GM23248 (cell line): Measurements from ENCODE around the gene RAI1. TPM values are rescaled to one million over a fixed set of nuclear protein-coding genes. Genes with fewer than 3 reads are reported as not detected.
A peak's percentile ranks its signal among the peaks of the same experiment; 100 is the strongest.

ENCODE experiments used
- DNase-seq: peaks from one replicate; pipeline ENCODE4 v3.0.0-alpha.2; 2015
- H2AFZ ChIP-seq: fragments of 200-600 bp; sonication (generic); 2 replicates; pipeline ENCODE4 v1.6.1; 2016; ENCODE audit warnings: antibody characterized with exemption
- H3F3A ChIP-seq: fragments of 200-600 bp; sonication (generic); 2 replicates; pipeline ENCODE4 v1.6.1; 2016; ENCODE audit warnings: mild to moderate bottlenecking, antibody characterized with exemption, mixed run types; ENCODE audit not compliant: insufficient read depth
- H3K27ac ChIP-seq: fragments of 200-600 bp; sonication (generic); 2 replicates; pipeline ENCODE4 v1.5.1; 2016; ENCODE audit warnings: mild to moderate bottlenecking
- H3K27me3 ChIP-seq: fragments of 200-600 bp; sonication (generic); replicated peaks from 2 replicates; pipeline ENCODE4 v1.6.1; 2016; ENCODE audit warnings: mild to moderate bottlenecking; ENCODE audit not compliant: insufficient read depth
- H3K36me3 ChIP-seq: fragments of 200-600 bp; sonication (generic); 2 replicates; pipeline ENCODE4 v1.6.1; 2016; ENCODE audit warnings: low read depth, mild to moderate bottlenecking
- H3K4me1 ChIP-seq: fragments of 200-600 bp; sonication (generic); 2 replicates; pipeline ENCODE4 v1.6.1; 2016; ENCODE audit warnings: mild to moderate bottlenecking; ENCODE audit not compliant: insufficient read depth
- H3K4me2 ChIP-seq: fragments of 200-600 bp; sonication (generic); one replicate; pipeline ENCODE4 v1.6.1; 2016; ENCODE audit warnings: mild to moderate bottlenecking; ENCODE audit not compliant: unreplicated experiment
- H3K4me3 ChIP-seq: fragments of 200-600 bp; sonication (generic); 2 replicates; pipeline ENCODE4 v1.5.1; 2016; ENCODE audit warnings: mild to moderate bottlenecking
- H3K79me2 ChIP-seq: fragments of 200-600 bp; sonication (generic); 2 replicates; pipeline ENCODE4 v1.6.1; 2016; ENCODE audit warnings: mild to moderate bottlenecking; ENCODE audit not compliant: insufficient read depth
- H3K9ac ChIP-seq: fragments of 200-600 bp; sonication (generic); 2 replicates; pipeline ENCODE4 v1.6.1; 2016; ENCODE audit warnings: mild to moderate bottlenecking
- H3K9me2 ChIP-seq: fragments of 200-600 bp; sonication (generic); 2 replicates; pipeline ENCODE4 v1.6.1; 2016; ENCODE audit warnings: mixed run types, mild to moderate bottlenecking, moderate library complexity; ENCODE audit not compliant: insufficient read depth
- H3K9me3 ChIP-seq: fragments of 200-600 bp; sonication (generic); one replicate; pipeline ENCODE4 v1.6.1; 2017; ENCODE audit warnings: low read depth
- H4K20me1 ChIP-seq: fragments of 200-600 bp; sonication (generic); 2 replicates; pipeline ENCODE4 v1.6.0; 2016; ENCODE audit not compliant: insufficient read depth
- EZH2 ChIP-seq: fragments of 200-600 bp; sonication (generic); IDR thresholded peaks from 2 replicates; pipeline ENCODE4 v1.6.1; 2018; ENCODE audit warnings: antibody characterized with exemption, mild to moderate bottlenecking; ENCODE audit not compliant: insufficient read depth, poor library complexity, severe bottlenecking
- EZH2phosphoT487 ChIP-seq: fragments of 200-600 bp; sonication (generic); IDR thresholded peaks from 2 replicates; pipeline ENCODE4 v1.6.1; 2018; ENCODE audit warnings: antibody characterized with exemption, moderate library complexity, mild to moderate bottlenecking, low read depth; ENCODE audit not compliant: insufficient read depth
- WGBS, 2 experiments: methylation state at CpG; one replicate each; pipeline ENCODE4 v1.1.6; 2015 to 2017; ENCODE audit warnings: low lambda C conversion rate in 2 of 2, low coverage in 1 of 2; ENCODE audit errors: missing lambda C conversion rate in 2 of 2; 5-methylcytosine and 5-hydroxymethylcytosine counted together
- in situ Hi-C: fragments of 300-500 bp; cut with MboI; formaldehyde crosslinking; loops from 2 replicates; pipeline ENCODE4 v1.15.0; 2020
- polyA plus RNA-seq: library from polyadenylated mRNA; unstranded; fragments of >200 nt; fragmentation: Nextera tagmentation; extraction: Ambion mirVana; gene quantifications from 2 replicates; pipeline ENCODE4 v1.2.1, GENCODE V29; 2016
- total RNA-seq: library from RNA; depleted of rRNA; stranded (reverse); fragments of >200 nt; shearing (Covaris generic); gene quantifications from 2 replicates; pipeline ENCODE4 v1.2.3, GENCODE V29; 2014

Gene RAI1
- total and polyA plus RNA-seq, 2 experiments from 2014 or later, result 5.2 to 9.1 TPM

DNA sequence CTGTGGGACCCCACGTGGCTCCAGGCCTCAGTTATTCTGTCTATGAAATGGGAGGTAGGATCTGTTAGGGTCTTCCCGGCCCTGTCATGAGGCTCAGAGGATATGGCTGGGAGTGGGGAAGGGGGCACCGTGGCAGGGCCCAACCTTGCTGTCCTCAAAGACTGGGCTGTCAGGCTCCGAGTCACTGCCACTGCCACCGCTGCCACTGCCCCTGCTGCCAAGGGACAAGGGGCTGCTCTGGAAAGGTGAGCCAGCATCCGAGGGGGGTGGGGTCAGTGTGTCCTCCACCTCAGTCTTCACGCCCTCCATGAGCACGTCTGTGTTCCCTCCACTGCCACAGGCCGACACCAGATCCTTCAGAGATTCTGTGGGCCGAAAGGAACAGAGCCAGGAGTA, 136.3 kb downstream of the RAI1 start:
- no peak for TF ChIP-seq EZH2phosphoT487
- Histone ChIP-seq H3K27ac (no peak overlapping the region), H4K20me1 (no peaks in the 10 kb centered on the region), H3K9me3 (no peaks in the 10 kb centered on the region), H3K27me3 (no peaks in the 10 kb centered on the region), H3K79me2 (peaks cover 9% of the 10 kb centered on the region; the same call in 1 of the 2 replicates), H3K4me2 (no peak overlapping the region), H3K4me3 (no peak overlapping the region), H3K9me2 (no peaks in the 10 kb centered on the region), H3K9ac (no peak overlapping the region), H3K36me3 (peaks cover 3% of the 10 kb centered on the region; the same call in 1 of the 2 replicates), H3F3A (no peaks in the 10 kb centered on the region; the same call in 1 of the 2 replicates), H2AFZ (no peak overlapping the region), H3K4me1 (peaks cover 12% of the 10 kb centered on the region)
- WGBS, 2 experiments, result 85 to 92% methylated on average over 9 to 10 of the region's 10 CpGs
- in situ Hi-C loops, result loop anchor here (5.0 kb wide), 1 partner anchor 40 kb away; no protein-coding TSS in a partner anchor
- DNase-seq, result no peak

DNA sequence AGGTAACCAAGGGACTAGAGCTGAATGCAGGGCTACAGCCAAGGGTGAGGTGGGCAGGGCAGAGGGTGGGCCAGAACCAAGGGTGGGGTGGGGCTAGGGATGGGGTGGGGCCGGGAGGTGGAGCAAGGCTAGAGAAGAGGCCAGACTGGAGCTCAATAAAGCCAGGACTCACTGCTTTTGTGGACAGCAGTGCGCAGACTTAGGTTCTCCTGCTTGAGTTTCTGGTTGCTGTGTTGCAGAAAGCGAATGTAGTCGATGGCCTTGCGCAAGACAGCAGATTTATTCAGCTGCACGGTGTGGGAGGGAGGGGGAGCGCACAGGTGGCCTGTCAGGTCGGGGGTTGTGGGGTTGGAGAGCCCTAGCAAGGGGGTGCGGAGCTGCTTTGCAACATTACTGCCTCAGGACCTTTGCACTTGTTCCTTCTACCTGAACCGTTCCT, 136.8 kb downstream of the RAI1 start:
- Histone ChIP-seq H3K4me1 (peaks cover 17% of the 10 kb centered on the region), H3K36me3 (peaks cover 3% of the 10 kb centered on the region; the same call in 1 of the 2 replicates), H3K4me2 (no peak overlapping the region), H3K27ac (no peak overlapping the region), H3K9ac (no peak overlapping the region), H3F3A (no peaks in the 10 kb centered on the region), H3K79me2 (peaks cover 9% of the 10 kb centered on the region; the same call in 1 of the 2 replicates), H2AFZ (no peak overlapping the region), H3K9me2 (no peaks in the 10 kb centered on the region), H3K9me3 (no peaks in the 10 kb centered on the region), H3K27me3 (no peaks in the 10 kb centered on the region), H3K4me3 (no peak overlapping the region), H4K20me1 (no peaks in the 10 kb centered on the region)
- peak; percentile 68 for DNase-seq
- 63 to 72% methylated on average over 7 to 10 of the region's 10 CpGs for WGBS, 2 experiments
- in situ Hi-C loops, result loop anchor here (5.0 kb wide), 1 partner anchor 39 kb away; no protein-coding TSS in a partner anchor
- TF ChIP-seq EZH2 (no peak), EZH2phosphoT487 (no peak)

DNA sequence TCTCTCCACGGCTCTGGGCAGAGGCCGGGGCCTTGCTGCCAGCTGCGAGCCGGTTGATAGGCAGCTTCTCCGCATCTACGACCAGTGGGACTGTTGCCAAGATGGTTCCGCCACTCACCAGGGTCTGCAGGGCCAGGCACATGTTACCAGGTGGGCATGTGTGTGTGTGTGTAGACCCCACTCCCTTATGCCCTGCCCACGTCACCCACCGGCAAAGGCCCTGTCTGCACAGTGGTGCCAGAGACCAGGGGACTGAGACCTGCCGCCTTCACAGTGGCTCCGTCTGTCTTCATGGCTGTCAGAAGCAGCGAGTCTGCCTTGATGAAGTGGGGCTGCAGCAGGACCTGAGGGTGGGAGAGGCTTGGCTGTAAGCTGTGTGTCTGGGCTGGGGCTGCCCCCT, 137.9 kb downstream of the RAI1 start:
- no peaks in the 10 kb centered on the region for H3F3A ChIP-seq
- no peak overlapping the region for H2AFZ ChIP-seq
- no peak overlapping the region for H3K9ac ChIP-seq
- no peak for TF ChIP-seq EZH2
- no peak for TF ChIP-seq EZH2phosphoT487
- peaks cover 12% of the 10 kb centered on the region for H3K79me2 ChIP-seq
- no peak overlapping the region for H3K27ac ChIP-seq
- H3K36me3 ChIP-seq, result peaks cover 3% of the 10 kb centered on the region; the same call in 1 of the 2 replicates
- in situ Hi-C loops, result loop anchor here (5.0 kb wide), 1 partner anchor 38 kb away; no protein-coding TSS in a partner anchor
- no peak overlapping the region for H3K4me3 ChIP-seq
- H3K9me3 ChIP-seq, result no peaks in the 10 kb centered on the region
- no peaks in the 10 kb centered on the region for H4K20me1 ChIP-seq
- WGBS, 2 experiments, result 90 to 93% methylated on average over 12 of the region's 12 CpGs
- H3K4me2 ChIP-seq, result no peak overlapping the region
- no peak for DNase-seq
- H3K27me3 ChIP-seq, result no peaks in the 10 kb centered on the region
- H3K4me1 ChIP-seq, result peaks cover 21% of the 10 kb centered on the region
- no peaks in the 10 kb centered on the region for H3K9me2 ChIP-seq

DNA sequence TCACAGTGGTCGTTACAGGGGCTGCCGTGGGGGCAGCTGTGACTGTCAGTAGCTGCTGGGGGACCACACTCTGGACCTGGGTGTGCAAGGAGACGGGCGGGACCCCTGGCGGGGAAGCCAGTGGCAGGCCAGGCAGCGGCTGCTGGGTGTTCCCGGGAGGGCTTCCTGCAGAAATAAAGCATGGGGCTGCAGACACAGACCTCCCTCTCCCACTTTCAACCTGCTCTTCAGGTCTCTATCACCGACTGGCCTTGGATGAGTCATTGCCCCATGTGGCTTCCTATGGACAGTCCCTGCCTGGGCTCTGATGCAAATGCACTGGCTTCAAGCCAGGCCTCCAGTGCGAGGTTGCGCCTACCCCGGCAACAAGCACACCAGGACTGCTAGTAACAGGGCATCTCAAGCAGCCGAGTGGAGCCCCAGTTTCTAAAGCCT, 138.3 kb downstream of the RAI1 start:
- Histone ChIP-seq H3K9me3 (no peaks in the 10 kb centered on the region), H4K20me1 (no peaks in the 10 kb centered on the region), H3K9me2 (no peaks in the 10 kb centered on the region), H3K9ac (no peak overlapping the region), H3F3A (no peaks in the 10 kb centered on the region), H3K4me3 (no peak overlapping the region), H2AFZ (no peak overlapping the region), H3K4me1 (peaks cover 26% of the 10 kb centered on the region), H3K27me3 (no peaks in the 10 kb centered on the region), H3K4me2 (no peak overlapping the region), H3K79me2 (peaks cover 16% of the 10 kb centered on the region), H3K27ac (no peak overlapping the region), H3K36me3 (peaks cover 3% of the 10 kb centered on the region; the same call in 1 of the 2 replicates)
- in situ Hi-C loops, result loop anchor here (5.0 kb wide), 1 partner anchor 38 kb away; no protein-coding TSS in a partner anchor
- peak; percentile 92 for DNase-seq
- 59 to 66% methylated on average over 12 of the region's 12 CpGs for WGBS, 2 experiments
- no peak for TF ChIP-seq EZH2phosphoT487
- TF ChIP-seq EZH2, result no peak
